ENCODE measurements around the gene PLAAT1.

Gene PLAAT1

GRCh38 chr3:193240850-193241706, at the start of gene PLAAT1:
Gene PLAAT1 (plus strand): TSS chr3:193241222. CDS start chr3:193255651, 14,429 bp downstream.
- DNase-seq (ENCODE audit: extremely low read depth in 1 of 2, low read depth in 1 of 2) = no peak

GRCh38 chr3:193194371-193194770, 46.7 kb upstream of the PLAAT1 start:
- no peak for DNase-seq (ENCODE audit: extremely low read depth in 1 of 2, low read depth in 1 of 2)

GRCh38 chr3:193196746-193197145, 44.3 kb upstream of the PLAAT1 start:
- no peak for DNase-seq (ENCODE audit: extremely low read depth in 1 of 2, low read depth in 1 of 2)

- DNase-seq (ENCODE audit: extremely low read depth in 1 of 2, low read depth in 1 of 2) = no peak
These were observed 33.4 kb upstream of the PLAAT1 start for GRCh38 chr3:193207290-193208273.

GRCh38 chr3:193210618-193211017, 30.4 kb upstream of the PLAAT1 start:
- DNase-seq (ENCODE audit: extremely low read depth in 1 of 2, low read depth in 1 of 2) = no peak

- no peak for DNase-seq (ENCODE audit: extremely low read depth in 1 of 2, low read depth in 1 of 2)
These were observed 29.8 kb upstream of the PLAAT1 start for GRCh38 chr3:193211173-193211572.

GRCh38 chr3:193211984-193212383, 29.0 kb upstream of the PLAAT1 start:
- DNase-seq (ENCODE audit: extremely low read depth in 1 of 2, low read depth in 1 of 2) = no peak

GRCh38 chr3:193212844-193213243, 28.2 kb upstream of the PLAAT1 start:
- DNase-seq (ENCODE audit: extremely low read depth in 1 of 2, low read depth in 1 of 2) = no peak

- DNase-seq (ENCODE audit: extremely low read depth in 1 of 2, low read depth in 1 of 2) = no peak
These were observed 26.6 kb upstream of the PLAAT1 start for GRCh38 chr3:193214445-193214844.

- DNase-seq (ENCODE audit: extremely low read depth in 1 of 2, low read depth in 1 of 2) = no peak
These were observed 15.5 kb upstream of the PLAAT1 start for GRCh38 chr3:193225302-193226125.

GRCh38 chr3:193228206-193228605, 12.8 kb upstream of the PLAAT1 start:
- no peak for DNase-seq (ENCODE audit: extremely low read depth in 1 of 2, low read depth in 1 of 2)

- DNase-seq (ENCODE audit: extremely low read depth in 1 of 2, low read depth in 1 of 2) = no peak
These were observed 11.1 kb upstream of the PLAAT1 start for GRCh38 chr3:193229851-193230420.

GRCh38 chr3:193230610-193231009, 10.4 kb upstream of the PLAAT1 start:
- DNase-seq (ENCODE audit: extremely low read depth in 1 of 2, low read depth in 1 of 2) = no peak

GRCh38 chr3:193231201-193231600, 9.8 kb upstream of the PLAAT1 start:
- no peak for DNase-seq (ENCODE audit: extremely low read depth in 1 of 2, low read depth in 1 of 2)

- DNase-seq (ENCODE audit: extremely low read depth in 1 of 2, low read depth in 1 of 2) = no peak
These were observed 4.4 kb upstream of the PLAAT1 start for GRCh38 chr3:193236599-193236998.

GRCh38 chr3:193237030-193237429, 4.0 kb upstream of the PLAAT1 start:
- DNase-seq (ENCODE audit: extremely low read depth in 1 of 2, low read depth in 1 of 2) = no peak

GRCh38 chr3:193240436-193240849, 579 bp upstream of the PLAAT1 start:
- DNase-seq (ENCODE audit: extremely low read depth in 1 of 2, low read depth in 1 of 2) = no peak

GRCh38 chr3:193241716-193242115, 694 bp downstream of the PLAAT1 start:
- no peak for DNase-seq (ENCODE audit: extremely low read depth in 1 of 2, low read depth in 1 of 2)

- no peak for DNase-seq (ENCODE audit: extremely low read depth in 1 of 2, low read depth in 1 of 2)
These were observed 2.5 kb downstream of the PLAAT1 start for GRCh38 chr3:193243571-193243970.

- DNase-seq (ENCODE audit: extremely low read depth in 1 of 2, low read depth in 1 of 2) = no peak
These were observed 7.9 kb downstream of the PLAAT1 start for GRCh38 chr3:193248848-193249468.

All from activated CD8-positive, alpha-beta memory T cell treated with anti-CD3 and anti-CD28 coated beads for 1 hour (primary cell).